Measurements from ENCODE around the gene NKPD1. TPM values are rescaled to one million over a fixed set of nuclear protein-coding genes. Genes with fewer than 3 reads are reported as not detected.

NKPD1 gene
- total RNA-seq, 1 donor = 0.36 TPM

- DNase-seq (ENCODE audit: low read depth) = peak; percentile 83
- TF ChIP-seq CTCF (IDR thresholded peaks at IDR 0.05; ENCODE audit: insufficient read depth, low read length) = no peak
- H3K4me3 ChIP-seq (ENCODE audit: low read depth, low read length) = no peak overlapping the region
Observed at GRCh38 chr19:45154064-45154827, 6.5 kb downstream of the NKPD1 start.

DNA sequence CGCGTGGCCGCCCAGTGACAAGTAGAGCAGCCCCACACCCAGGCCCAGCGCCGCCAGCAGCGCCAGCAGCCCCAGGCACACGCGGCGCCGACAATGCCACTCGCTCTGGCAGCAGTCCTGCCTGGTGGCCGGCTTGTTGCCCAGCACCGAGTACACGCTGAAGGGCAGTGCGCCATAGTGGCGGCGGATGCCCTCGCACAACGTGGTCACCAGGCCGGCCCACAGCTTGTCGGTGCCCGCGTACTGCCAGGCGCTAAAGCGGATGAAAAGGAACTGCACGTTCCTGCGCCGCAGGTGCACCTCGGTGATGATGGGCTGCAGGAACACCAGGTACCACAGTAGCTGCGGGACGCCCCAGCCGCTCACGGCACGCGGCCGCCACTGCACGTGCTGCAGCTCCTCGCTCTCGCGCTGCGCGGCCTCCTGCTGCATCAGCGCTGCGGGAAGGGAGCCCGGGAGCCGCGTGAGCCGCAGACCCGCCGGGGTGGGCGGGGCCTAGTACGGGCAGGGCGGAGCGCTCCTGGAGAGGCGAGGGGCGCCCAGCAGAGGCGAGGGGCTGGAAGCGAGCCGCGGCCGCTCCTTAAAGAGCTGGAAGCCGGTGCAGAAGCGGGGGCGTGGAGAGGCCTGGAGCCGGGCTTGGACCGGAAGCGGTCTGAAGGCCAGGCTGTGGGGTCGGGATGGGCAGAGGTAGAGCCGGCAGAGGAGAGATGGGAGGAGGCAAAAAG is 7.3 kb downstream of the NKPD1 start:
- no peak for TF ChIP-seq CTCF (IDR thresholded peaks at IDR 0.05; ENCODE audit: insufficient read depth, low read length)
- peak; percentile 42 for DNase-seq (ENCODE audit: low read depth)
- H3K4me3 ChIP-seq (ENCODE audit: low read depth, low read length) = peak overlapping the region; percentile 9

- peak overlapping the region; percentile 13 for H3K4me3 ChIP-seq (ENCODE audit: low read depth, low read length)
- DNase-seq (ENCODE audit: low read depth) = peak; percentile 40
- no peak for TF ChIP-seq CTCF (IDR thresholded peaks at IDR 0.05; ENCODE audit: insufficient read depth, low read length)
Observed at GRCh38 chr19:45152504-45153338, 8.1 kb downstream of the NKPD1 start.

DNA sequence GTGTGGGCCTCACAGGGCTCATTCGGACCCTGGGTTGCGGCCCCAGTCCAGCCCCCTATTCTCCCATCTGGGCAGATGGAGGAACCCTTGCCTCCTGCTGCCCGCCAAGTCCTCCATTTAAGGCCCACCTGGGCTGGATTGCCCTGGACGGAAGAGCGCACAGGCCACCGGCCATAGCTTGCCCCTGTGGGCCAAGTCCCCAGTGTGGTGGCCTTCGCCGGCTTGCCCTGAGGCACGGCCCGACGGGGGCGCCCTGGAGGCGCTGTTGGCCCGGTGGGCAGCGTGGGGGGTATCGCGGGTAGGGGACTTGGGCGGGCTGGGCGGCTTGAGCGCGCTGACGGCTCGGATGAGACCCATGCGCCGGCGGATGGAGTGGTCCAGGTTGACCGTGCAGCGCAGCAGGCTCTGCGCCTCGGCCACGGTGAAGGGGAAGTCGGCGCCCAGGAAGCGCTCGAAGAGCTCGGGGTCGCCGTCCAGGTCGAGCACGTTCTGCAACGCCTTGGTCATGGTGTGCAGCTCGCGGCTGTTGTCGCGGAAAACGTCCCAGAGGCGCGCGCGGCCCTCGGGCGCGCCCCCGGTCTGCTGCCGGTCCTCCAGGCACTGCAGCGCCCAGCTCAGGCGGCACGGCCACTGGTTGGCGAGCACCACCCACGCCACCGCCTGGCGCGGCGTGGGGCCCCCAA is 8.8 kb downstream of the NKPD1 start:
- DNase-seq (ENCODE audit: low read depth) = no peak
- TF ChIP-seq CTCF (IDR thresholded peaks at IDR 0.05; ENCODE audit: insufficient read depth, low read length) = no peak
- H3K4me3 ChIP-seq (ENCODE audit: low read depth, low read length) = no peak overlapping the region

- DNase-seq (ENCODE audit: low read depth) = no peak
- no peak for TF ChIP-seq CTCF (IDR thresholded peaks at IDR 0.05; ENCODE audit: insufficient read depth, low read length)
- no peak overlapping the region for H3K4me3 ChIP-seq (ENCODE audit: low read depth, low read length)
Observed at GRCh38 chr19:45151320-45151719, 9.5 kb downstream of the NKPD1 start.

GRCh38 chr19:45150751-45151281 is 10.0 kb downstream of the NKPD1 start:
- H3K4me3 ChIP-seq (ENCODE audit: low read depth, low read length) = no peak overlapping the region
- no peak for DNase-seq (ENCODE audit: low read depth)
- no peak for TF ChIP-seq CTCF (IDR thresholded peaks at IDR 0.05; ENCODE audit: insufficient read depth, low read length)
